GM12878 (cell line): ENCODE results near the gene HMCN2. TPM values are rescaled to one million over a fixed set of nuclear protein-coding genes. Genes with fewer than 3 reads are reported as not detected.

Source experiments
- ATAC-seq: fragments of 200-7000 bp; cut with Tn5 transposase; 3 replicates; pipeline ENCODE4 v1.9.1; 2020; ENCODE audit warnings: mild to moderate bottlenecking, moderate library complexity
- BruUV-seq: library from RNA; stranded (reverse); fragments of 400-500 nt; replicated peaks from 2 replicates; lab custom pipeline; 2021; lab: Mats Ljungman, UMichigan
- CTCF ChIA-PET: fragments of 300-600 bp; sonication (Branson Sonifier 250); formaldehyde crosslinking; extraction: SDS; loops from one replicate; lab custom pipeline; 2021; ENCODE audit warnings: inconsistent platforms; lab: Yijun Ruan, JAX
- POLR2A ChIA-PET: fragments of 350-600 bp; formaldehyde crosslinking; extraction: SDS; loops from one replicate; lab custom pipeline; 2021; ENCODE audit warnings: inconsistent platforms; lab: Charles Lee
- RAD21 ChIA-PET: fragments of 300-600 bp; sonication (Branson Sonifier 250); formaldehyde crosslinking; loops from one replicate; lab custom pipeline; 2023; ENCODE audit warnings: antibody characterized with exemption; ENCODE audit not compliant: unreplicated experiment; lab: Charles Lee
- SMC1A ChIA-PET: fragments of 300-600 bp; sonication (Branson Sonifier 250); formaldehyde crosslinking; loops from one replicate; lab custom pipeline; 2023; ENCODE audit not compliant: unreplicated experiment, uncharacterized antibody; lab: Charles Lee
- DNase-seq: peaks from one replicate; pipeline ENCODE4 v3.0.0-alpha.2; 2011; ENCODE audit warnings: low read depth, low spot score
- FAIRE-seq: peaks from 3 replicates; lab custom pipeline; 2011; peaks lifted over from hg19 to GRCh38; lab: Jason Lieb, UNC
- H2AFZ ChIP-seq: 2 replicates; pipeline ENCODE4 v1.6.0; 2011; ENCODE audit warnings: low read depth, low read length, control low read depth; ENCODE audit not compliant: control insufficient read depth
- H3K27ac ChIP-seq: 2 replicates; pipeline ENCODE4 v1.5.1; 2011; ENCODE audit warnings: control low read depth; ENCODE audit not compliant: control insufficient read depth, insufficient read depth
- H3K27me3 ChIP-seq, 2 experiments: replicated peaks in 1 of 2; 2 replicates each; pipeline versions ENCODE4 v1.6.0 to v1.6.1; 2011; ENCODE audit warnings: low read length in 1 of 2; ENCODE audit not compliant: control insufficient read depth in 2 of 2, insufficient read depth in 2 of 2
- H3K36me3 ChIP-seq, 2 experiments: 2 replicates each; pipeline ENCODE4 v1.5.1; 2011; ENCODE audit warnings: low read length in 1 of 2; ENCODE audit not compliant: control insufficient read depth in 2 of 2, insufficient read depth in 2 of 2
- H3K4me1 ChIP-seq: 2 replicates; pipeline ENCODE4 v1.6.1; 2011; ENCODE audit warnings: mild to moderate bottlenecking, low read length, moderate library complexity, mixed read lengths; ENCODE audit not compliant: control insufficient read depth, insufficient read depth
- H3K4me2 ChIP-seq: 2 replicates; pipeline ENCODE4 v1.6.0; 2011; ENCODE audit warnings: control low read depth; ENCODE audit not compliant: control insufficient read depth, insufficient read depth
- H3K4me3 ChIP-seq: fragments of 200-600 bp; sonication (generic); 2 replicates; pipeline ENCODE4 v1.5.1; 2016
- H3K79me2 ChIP-seq: 2 replicates; pipeline ENCODE4 v1.6.0; 2011; ENCODE audit warnings: low read length; ENCODE audit not compliant: control insufficient read depth, insufficient read depth
- H3K9ac ChIP-seq: 2 replicates; pipeline ENCODE4 v1.8.0; 2011; ENCODE audit warnings: low read length, control low read depth, mixed read lengths; ENCODE audit not compliant: control insufficient read depth, insufficient read depth
- H3K9me3 ChIP-seq: replicated peaks from 3 replicates; pipeline ENCODE4 v1.5.1; 2011; ENCODE audit warnings: mild to moderate bottlenecking, low read length; ENCODE audit not compliant: control insufficient read depth, insufficient read depth
- H4K20me1 ChIP-seq: 2 replicates; pipeline ENCODE4 v1.6.0; 2011; ENCODE audit not compliant: control insufficient read depth, insufficient read depth
- E4F1 ChIP-seq: fragments of 450-650 bp; IDR thresholded peaks from 2 replicates; pipeline ENCODE4 v1.6.1; 2018; ENCODE audit warnings: borderline replicate concordance, mild to moderate bottlenecking; ENCODE audit not compliant: partially characterized antibody
- IRF4 ChIP-seq: IDR thresholded peaks from 2 replicates; pipeline ENCODE4 v1.6.1; 2011; ENCODE audit warnings: low read depth, low read length
- WGBS: methylation state at CpG from one replicate; pipeline ENCODE4 v1.1.6; 2016; ENCODE audit warnings: low lambda C conversion rate; ENCODE audit not compliant: insufficient replicate concordance, insufficient coverage; ENCODE audit errors: missing lambda C conversion rate; 5-methylcytosine and 5-hydroxymethylcytosine counted together
- in situ Hi-C: fragments of 300-500 bp; cut with MboI; formaldehyde crosslinking; loops from 9 replicates; pipeline ENCODE4 v1.14.3; 2018; ENCODE audit warnings: mixed read lengths
- intact Hi-C: fragments of 100-400 bp; cut with micrococcal nuclease; formaldehyde crosslinking; loops from one replicate; pipeline ENCODE4 v1.14.2; 2022; ENCODE audit not compliant: unreplicated experiment
- polyA plus RNA-seq, 11 experiments: library from polyadenylated mRNA; depleted of rRNA in 4 of 11; unstranded in 6 of 11; stranded (reverse) in 5 of 11; fragments of >200 nt; fragmentation: Nextera tagmentation in 4 of 11; fragmentation: Illumina TruSeq in 1 of 11; extraction: Ambion mirVana in 4 of 11; extraction: Trizol in 1 of 11; gene quantifications; 1 replicate in 1 of 11; 2 replicates in 10 of 11; pipeline versions ENCODE4 v1.2.1 to v1.2.3, GENCODE V29; 2011 to 2016; ENCODE audit warnings: inconsistent platforms in 2 of 11, missing spikeins in 2 of 11, low read depth in 1 of 11
- total RNA-seq, 4 experiments: library from RNA; depleted of rRNA in 3 of 4; stranded (reverse); fragments of >200 nt in 3 of 4; fragmentation: Illumina TruSeq in 1 of 4; extraction: Trizol in 1 of 4; gene quantifications; 2 replicates each; pipeline versions ENCODE4 v1.2.1 to v1.2.3, GENCODE V29; 2013 to 2021
- TF ChIP-seq, protein P1 (sequence below): fragments of 150-350 bp; IDR thresholded peaks from 2 replicates; pipeline ENCODE4 v1.6.1; 2014; ENCODE audit warnings: mild to moderate bottlenecking, low read depth, low read length

Gene HMCN2
- total and polyA plus RNA-seq, 10 of the 15 experiments (the other 5 are each of a cell fraction or from before 2014, with no cell fraction given) = 0.04 TPM; not detected in 9

DNA sequence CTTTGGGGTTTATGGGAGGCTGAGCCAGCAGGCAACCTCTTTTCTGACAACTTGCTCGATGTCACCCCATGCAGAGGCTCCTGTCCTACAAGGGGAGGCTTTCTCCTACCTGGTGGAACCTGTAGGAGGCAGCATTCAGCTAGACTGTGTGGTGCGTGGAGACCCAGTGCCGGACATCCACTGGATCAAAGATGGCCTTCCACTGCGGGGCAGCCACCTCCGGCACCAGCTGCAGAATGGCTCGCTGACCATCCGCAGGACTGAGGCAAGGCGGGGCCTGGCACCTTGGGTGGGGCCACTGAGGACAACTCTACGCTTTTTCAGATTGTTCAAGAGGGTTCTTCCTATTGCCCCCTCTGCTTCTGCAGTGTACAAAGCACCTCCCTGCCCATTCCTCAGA lies 143.1 kb downstream of the HMCN2 start:
- no peak for FAIRE-seq
- WGBS = 31% methylated on average over 9 of the region's 9 CpGs

More for the DNA sequence above, 143.1 kb downstream of the HMCN2 start:
- Histone ChIP-seq H3K27me3 (no peaks in the 10 kb centered on the region; a peak in 1 of 4 replicates), H3K9me3 (no peaks in the 10 kb centered on the region), H3K36me3 (no peaks in the 10 kb centered on the region), H2AFZ (no peak overlapping the region), H3K4me1 (no peaks in the 10 kb centered on the region), H3K27ac (no peak overlapping the region), H3K4me2 (no peak overlapping the region), H4K20me1 (no peaks in the 10 kb centered on the region), H3K4me3 (no peak overlapping the region), H3K79me2 (no peaks in the 10 kb centered on the region), H3K9ac (no peak overlapping the region)
- no TSS peak for BruUV-seq
- SMC1A ChIA-PET = no interaction called here
- intact Hi-C loops (no loop called here), in situ Hi-C loops (no loop called here)
- ATAC-seq (no peak), DNase-seq (no peak)
- POLR2A ChIA-PET = no interaction called here
- TF ChIP-seq E4F1 (no peak), IRF4 (no peak)
- TF ChIP-seq, protein P1, sequence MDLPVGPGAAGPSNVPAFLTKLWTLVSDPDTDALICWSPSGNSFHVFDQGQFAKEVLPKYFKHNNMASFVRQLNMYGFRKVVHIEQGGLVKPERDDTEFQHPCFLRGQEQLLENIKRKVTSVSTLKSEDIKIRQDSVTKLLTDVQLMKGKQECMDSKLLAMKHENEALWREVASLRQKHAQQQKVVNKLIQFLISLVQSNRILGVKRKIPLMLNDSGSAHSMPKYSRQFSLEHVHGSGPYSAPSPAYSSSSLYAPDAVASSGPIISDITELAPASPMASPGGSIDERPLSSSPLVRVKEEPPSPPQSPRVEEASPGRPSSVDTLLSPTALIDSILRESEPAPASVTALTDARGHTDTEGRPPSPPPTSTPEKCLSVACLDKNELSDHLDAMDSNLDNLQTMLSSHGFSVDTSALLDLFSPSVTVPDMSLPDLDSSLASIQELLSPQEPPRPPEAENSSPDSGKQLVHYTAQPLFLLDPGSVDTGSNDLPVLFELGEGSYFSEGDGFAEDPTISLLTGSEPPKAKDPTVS = no peak
- CTCF ChIA-PET = no interaction called here
- RAD21 ChIA-PET = no interaction called here
